Caco-2 (cell line): Measurements from ENCODE around the gene TNRC6B. TPM values are rescaled to one million over a fixed set of nuclear protein-coding genes. Genes with fewer than 3 reads are reported as not detected.
"Not testable (repeated sequence)": the region's sequence is repeated elsewhere in the genome, so short reads cannot be mapped to it uniquely, and the experiment has no call there.

ENCODE experiments used
- BruUV-seq: library from RNA; stranded (reverse); fragments of 400-500 nt; replicated peaks from 2 replicates; lab custom pipeline; 2021; lab: Mats Ljungman, UMichigan
- CTCF ChIA-PET: fragments of 300-600 bp; sonication (Branson Sonifier 250); formaldehyde crosslinking; loops from one replicate; lab custom pipeline; 2022; ENCODE audit warnings: antibody characterized with exemption; lab: Charles Lee
- POLR2A ChIA-PET: fragments of 300-600 bp; sonication (Branson Sonifier 250); formaldehyde crosslinking; loops from one replicate; lab custom pipeline; 2022; ENCODE audit warnings: antibody characterized with exemption; lab: Charles Lee
- DNase-seq, 2 experiments: peaks; one replicate each; pipeline versions ENCODE4 v3.0.0 to v3.0.0-alpha.2; 2020 to 2022
- H3K27me3 ChIP-seq: replicated peaks from 2 replicates; pipeline ENCODE4 v1.6.0; 2011; ENCODE audit warnings: low read length; ENCODE audit not compliant: control insufficient read depth, insufficient read depth
- H3K36me3 ChIP-seq: 2 replicates; pipeline ENCODE4 v1.5.1; 2011; ENCODE audit warnings: low read length; ENCODE audit not compliant: control insufficient read depth, insufficient read depth
- H3K4me1 ChIP-seq: fragments of 250-450 bp; sonication (Bioruptor Pico); 2 replicates; pipeline ENCODE4 v1.5.1; 2020; ENCODE audit warnings: mild to moderate bottlenecking
- H3K4me3 ChIP-seq: 2 replicates; pipeline ENCODE4 v1.5.1; 2011; ENCODE audit warnings: low read depth, mild to moderate bottlenecking, control low read depth, low read length
- H3K9me3 ChIP-seq: fragments of 250-450 bp; sonication (Bioruptor Pico); 2 replicates; pipeline ENCODE4 v1.5.1; 2020; ENCODE audit warnings: mild to moderate bottlenecking, moderate library complexity
- H3K27ac Mint-ChIP-seq: one replicate; pipeline ENCODE4 v1.8.0; 2022; ENCODE audit warnings: mixed read lengths; ENCODE audit not compliant: unreplicated experiment
- H3K27me3 Mint-ChIP-seq: one replicate; pipeline ENCODE4 v1.8.0; 2022; ENCODE audit warnings: mixed read lengths; ENCODE audit not compliant: insufficient read depth, unreplicated experiment
- H3K36me3 Mint-ChIP-seq: one replicate; pipeline ENCODE4 v1.8.0; 2022; ENCODE audit warnings: mild to moderate bottlenecking, mixed read lengths; ENCODE audit not compliant: insufficient read depth, unreplicated experiment
- H3K4me1 Mint-ChIP-seq: one replicate; pipeline ENCODE4 v1.8.0; 2022; ENCODE audit warnings: low read depth, mixed read lengths; ENCODE audit not compliant: unreplicated experiment
- H3K4me3 Mint-ChIP-seq: one replicate; pipeline ENCODE4 v1.8.0; 2022; ENCODE audit warnings: mild to moderate bottlenecking, moderate library complexity, mixed read lengths; ENCODE audit not compliant: unreplicated experiment
- H3K9me3 Mint-ChIP-seq: one replicate; pipeline ENCODE4 v1.8.0; 2022; ENCODE audit warnings: mixed read lengths; ENCODE audit not compliant: unreplicated experiment
- intact Hi-C: fragments of 100-400 bp; cut with micrococcal nuclease; formaldehyde crosslinking; loops from one replicate; pipeline ENCODE4 v1.10.0; 2022; ENCODE audit not compliant: unreplicated experiment
- total RNA-seq: library from RNA; stranded (reverse); gene quantifications from 2 replicates; pipeline ENCODE4 v1.2.3, GENCODE V29; 2022
- TF ChIP-seq, protein P1 (sequence below), 2 experiments: fragments of 200-600 bp in 1 of 2; IDR thresholded peaks; 1 replicate in 1 of 2; 2 replicates in 1 of 2; pipeline versions ENCODE4 v1.5.1 to v1.8.0; 2011 to 2022; ENCODE audit warnings: antibody characterized with exemption in 1 of 2, control low read depth in 1 of 2, inconsistent platforms in 1 of 2, low read depth in 1 of 2, low read length in 1 of 2, mild to moderate bottlenecking in 1 of 2, moderate library complexity in 1 of 2; ENCODE audit not compliant: insufficient read depth in 1 of 2, severe bottlenecking in 1 of 2, unreplicated experiment in 1 of 2

TNRC6B gene
- total RNA-seq, 1 experiment from 2014 or later = 23.5 TPM

DNA sequence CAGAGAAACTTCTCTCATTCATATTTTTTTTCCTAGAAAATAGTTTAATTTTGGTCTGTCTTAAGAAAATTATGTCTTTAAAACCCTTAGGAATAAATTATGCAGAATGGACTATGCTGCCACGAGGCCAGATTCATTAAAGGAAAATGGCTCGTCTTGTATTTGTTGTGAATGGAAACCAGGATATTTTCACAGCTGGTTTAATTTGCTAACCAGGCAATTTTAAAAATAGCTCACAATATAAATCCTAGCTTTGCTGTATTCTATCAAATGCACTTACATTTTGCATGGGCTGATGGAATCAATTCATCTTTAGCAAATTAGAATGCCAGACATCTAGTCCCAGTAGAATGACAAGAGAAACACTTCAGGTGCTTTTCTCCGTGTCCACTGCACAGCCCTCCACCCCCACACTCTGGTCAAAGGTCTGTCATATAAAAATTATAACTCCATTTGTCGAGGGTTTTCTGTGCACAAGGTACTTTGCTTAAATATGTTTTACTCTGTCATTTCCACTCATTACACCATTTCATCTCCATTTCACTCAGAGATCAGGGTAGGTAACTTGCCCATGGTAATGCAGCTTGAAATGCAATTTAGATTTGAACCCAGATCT, 20.3 kb upstream of the TNRC6B start:
- CTCF ChIA-PET = no interaction called here
- POLR2A ChIA-PET = no interaction called here
- peaks cover 14% of the 10 kb centered on the region for H3K4me1 Mint-ChIP-seq
- no peak for DNase-seq
- TF ChIP-seq, protein P1, sequence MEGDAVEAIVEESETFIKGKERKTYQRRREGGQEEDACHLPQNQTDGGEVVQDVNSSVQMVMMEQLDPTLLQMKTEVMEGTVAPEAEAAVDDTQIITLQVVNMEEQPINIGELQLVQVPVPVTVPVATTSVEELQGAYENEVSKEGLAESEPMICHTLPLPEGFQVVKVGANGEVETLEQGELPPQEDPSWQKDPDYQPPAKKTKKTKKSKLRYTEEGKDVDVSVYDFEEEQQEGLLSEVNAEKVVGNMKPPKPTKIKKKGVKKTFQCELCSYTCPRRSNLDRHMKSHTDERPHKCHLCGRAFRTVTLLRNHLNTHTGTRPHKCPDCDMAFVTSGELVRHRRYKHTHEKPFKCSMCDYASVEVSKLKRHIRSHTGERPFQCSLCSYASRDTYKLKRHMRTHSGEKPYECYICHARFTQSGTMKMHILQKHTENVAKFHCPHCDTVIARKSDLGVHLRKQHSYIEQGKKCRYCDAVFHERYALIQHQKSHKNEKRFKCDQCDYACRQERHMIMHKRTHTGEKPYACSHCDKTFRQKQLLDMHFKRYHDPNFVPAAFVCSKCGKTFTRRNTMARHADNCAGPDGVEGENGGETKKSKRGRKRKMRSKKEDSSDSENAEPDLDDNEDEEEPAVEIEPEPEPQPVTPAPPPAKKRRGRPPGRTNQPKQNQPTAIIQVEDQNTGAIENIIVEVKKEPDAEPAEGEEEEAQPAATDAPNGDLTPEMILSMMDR (IDR thresholded peaks at IDR 0.05; ENCODE audit: insufficient read depth in 1 of 2, low read depth in 1 of 2, low read length in 1 of 2, severe bottlenecking in 1 of 2, unreplicated experiment in 1 of 2) = no peak
- intact Hi-C loops = no loop called here
- no peaks in the 10 kb centered on the region for H3K36me3 Mint-ChIP-seq
- Histone ChIP-seq H3K4me1 (peaks cover 8% of the 10 kb centered on the region), H3K27me3 (no peaks in the 10 kb centered on the region), H3K4me3 (no peak overlapping the region), H3K36me3 (no peaks in the 10 kb centered on the region), H3K9me3 (no peaks in the 10 kb centered on the region)
- no peaks in the 10 kb centered on the region for H3K27me3 Mint-ChIP-seq
- no peak overlapping the region for H3K4me3 Mint-ChIP-seq
- no TSS peak for BruUV-seq
- no peaks in the 10 kb centered on the region for H3K9me3 Mint-ChIP-seq
- H3K27ac Mint-ChIP-seq = no peak overlapping the region

DNA sequence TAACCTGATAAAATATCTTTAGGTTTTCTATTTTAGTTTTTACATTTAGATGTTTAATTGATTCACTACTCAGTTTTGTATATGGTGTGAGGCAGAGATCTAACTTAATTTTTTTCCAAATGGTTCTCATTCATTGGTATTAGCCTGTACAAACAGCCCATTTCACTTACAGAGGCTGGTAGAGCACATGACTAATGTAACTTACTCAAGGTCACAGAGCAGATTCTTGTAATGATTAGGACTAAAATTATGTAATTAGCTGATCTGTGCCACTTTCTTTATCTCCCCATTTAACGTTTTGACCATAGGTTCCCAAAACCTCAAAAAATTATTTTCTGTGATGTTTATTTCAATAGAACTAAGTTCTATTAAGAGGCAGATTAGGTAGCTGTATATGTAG, 16.5 kb upstream of the TNRC6B start:
- Mint-ChIP-seq H3K4me3 (no peak overlapping the region), H3K36me3 (no peaks in the 10 kb centered on the region), H3K27ac (no peak overlapping the region), H3K9me3 (no peaks in the 10 kb centered on the region), H3K27me3 (no peaks in the 10 kb centered on the region), H3K4me1 (no peaks in the 10 kb centered on the region)
- intact Hi-C loops = no loop called here
- Histone ChIP-seq H3K27me3 (no peaks in the 10 kb centered on the region), H3K9me3 (no peaks in the 10 kb centered on the region), H3K36me3 (no peaks in the 10 kb centered on the region), H3K4me3 (no peak overlapping the region), H3K4me1 (peaks cover 7% of the 10 kb centered on the region)
- DNase-seq = no peak
- no TSS peak for BruUV-seq
- TF ChIP-seq, protein P1 (IDR thresholded peaks at IDR 0.05; ENCODE audit: insufficient read depth in 1 of 2, low read depth in 1 of 2, low read length in 1 of 2, severe bottlenecking in 1 of 2, unreplicated experiment in 1 of 2) = no peak
- ChIA-PET CTCF (no interaction called here), POLR2A (interaction anchor here (0.5 kb wide), 1 partner anchor 185 kb away, joined by 4 read pairs; no protein-coding TSS in a partner anchor)

DNA sequence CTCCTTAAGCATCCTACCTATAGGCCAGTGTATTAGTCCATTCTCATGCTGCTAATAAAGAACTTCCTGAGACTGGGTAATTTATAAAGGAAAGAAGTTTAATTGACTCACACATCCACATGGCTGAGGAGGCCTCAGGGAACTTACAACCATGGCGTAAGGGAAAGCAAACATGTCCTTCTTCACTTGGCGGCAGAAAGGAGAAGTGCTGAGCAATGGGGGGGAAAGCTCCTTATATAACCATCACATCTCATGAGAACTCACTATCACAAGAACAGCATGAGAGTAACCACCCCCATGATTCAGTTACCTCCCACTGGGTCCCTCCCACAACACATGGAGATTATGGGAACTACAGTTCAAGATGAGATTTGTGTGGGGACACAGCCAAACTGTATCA, 12.2 kb upstream of the TNRC6B start:
- H3K9me3 Mint-ChIP-seq, H3K27ac Mint-ChIP-seq, POLR2A ChIA-PET, DNase-seq, H3K27me3 ChIP-seq, CTCF ChIA-PET, H3K4me3 ChIP-seq, H3K9me3 ChIP-seq, intact Hi-C loops, H3K36me3 ChIP-seq, H3K4me1 ChIP-seq, H3K4me3 Mint-ChIP-seq, BruUV-seq, H3K27me3 Mint-ChIP-seq, H3K36me3 Mint-ChIP-seq, H3K4me1 Mint-ChIP-seq: not testable (repeated sequence)
